ENCODE data around the gene PRR3. TPM values are rescaled to one million over a fixed set of nuclear protein-coding genes. Genes with fewer than 3 reads are reported as not detected.
A peak's percentile ranks its signal among the peaks of the same experiment; 100 is the strongest.

The PRR3 gene
- total and polyA plus RNA-seq, 2 of the 13 experiments (the other 11 are each of a cell fraction or from before 2014, with no cell fraction given), result 14.6 to 21.2 TPM

DNA sequence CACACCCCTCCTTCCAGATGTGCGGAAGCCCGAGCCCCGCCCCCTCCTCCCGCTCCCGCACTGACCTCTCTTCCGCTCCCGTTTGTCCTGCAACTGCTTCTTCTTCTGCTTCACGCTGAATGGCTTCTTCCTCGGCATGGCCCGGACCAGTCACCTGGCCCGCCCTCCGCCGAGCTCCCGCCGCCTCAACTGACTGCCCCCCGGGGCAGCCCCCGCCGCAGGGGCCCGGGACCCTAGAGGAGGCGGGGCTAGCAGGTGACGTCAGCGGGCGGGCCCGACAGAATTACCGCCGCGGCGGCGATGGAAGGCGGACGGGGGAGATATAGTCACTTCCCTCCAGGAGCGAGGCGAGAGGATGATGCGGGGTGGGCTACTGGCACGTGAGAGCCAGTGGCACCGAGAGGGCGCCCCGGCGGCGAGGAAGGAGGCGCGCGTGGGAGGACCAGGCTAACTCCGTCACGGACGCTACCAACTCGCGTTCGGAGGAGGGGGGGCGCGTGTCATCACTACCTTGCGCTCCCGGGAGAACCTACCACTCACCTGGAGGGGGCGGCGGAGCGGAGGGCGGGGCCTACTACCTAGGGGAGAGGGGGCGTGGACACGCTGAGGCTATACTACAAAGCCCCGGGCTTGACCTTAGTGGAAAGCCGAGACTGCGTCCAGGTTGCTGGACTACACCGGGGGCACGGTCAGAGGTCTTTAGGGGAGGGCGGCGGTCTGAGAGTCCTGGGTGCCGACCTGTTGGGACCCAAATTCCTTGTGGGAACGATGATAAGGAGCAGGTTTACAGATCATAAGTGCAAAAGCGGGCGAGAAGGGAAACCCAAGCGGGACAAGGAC is 809 bp upstream of the PRR3 start, which contains the start of gene GNL1 (continued):
- TF ChIP-seq, protein P1, sequence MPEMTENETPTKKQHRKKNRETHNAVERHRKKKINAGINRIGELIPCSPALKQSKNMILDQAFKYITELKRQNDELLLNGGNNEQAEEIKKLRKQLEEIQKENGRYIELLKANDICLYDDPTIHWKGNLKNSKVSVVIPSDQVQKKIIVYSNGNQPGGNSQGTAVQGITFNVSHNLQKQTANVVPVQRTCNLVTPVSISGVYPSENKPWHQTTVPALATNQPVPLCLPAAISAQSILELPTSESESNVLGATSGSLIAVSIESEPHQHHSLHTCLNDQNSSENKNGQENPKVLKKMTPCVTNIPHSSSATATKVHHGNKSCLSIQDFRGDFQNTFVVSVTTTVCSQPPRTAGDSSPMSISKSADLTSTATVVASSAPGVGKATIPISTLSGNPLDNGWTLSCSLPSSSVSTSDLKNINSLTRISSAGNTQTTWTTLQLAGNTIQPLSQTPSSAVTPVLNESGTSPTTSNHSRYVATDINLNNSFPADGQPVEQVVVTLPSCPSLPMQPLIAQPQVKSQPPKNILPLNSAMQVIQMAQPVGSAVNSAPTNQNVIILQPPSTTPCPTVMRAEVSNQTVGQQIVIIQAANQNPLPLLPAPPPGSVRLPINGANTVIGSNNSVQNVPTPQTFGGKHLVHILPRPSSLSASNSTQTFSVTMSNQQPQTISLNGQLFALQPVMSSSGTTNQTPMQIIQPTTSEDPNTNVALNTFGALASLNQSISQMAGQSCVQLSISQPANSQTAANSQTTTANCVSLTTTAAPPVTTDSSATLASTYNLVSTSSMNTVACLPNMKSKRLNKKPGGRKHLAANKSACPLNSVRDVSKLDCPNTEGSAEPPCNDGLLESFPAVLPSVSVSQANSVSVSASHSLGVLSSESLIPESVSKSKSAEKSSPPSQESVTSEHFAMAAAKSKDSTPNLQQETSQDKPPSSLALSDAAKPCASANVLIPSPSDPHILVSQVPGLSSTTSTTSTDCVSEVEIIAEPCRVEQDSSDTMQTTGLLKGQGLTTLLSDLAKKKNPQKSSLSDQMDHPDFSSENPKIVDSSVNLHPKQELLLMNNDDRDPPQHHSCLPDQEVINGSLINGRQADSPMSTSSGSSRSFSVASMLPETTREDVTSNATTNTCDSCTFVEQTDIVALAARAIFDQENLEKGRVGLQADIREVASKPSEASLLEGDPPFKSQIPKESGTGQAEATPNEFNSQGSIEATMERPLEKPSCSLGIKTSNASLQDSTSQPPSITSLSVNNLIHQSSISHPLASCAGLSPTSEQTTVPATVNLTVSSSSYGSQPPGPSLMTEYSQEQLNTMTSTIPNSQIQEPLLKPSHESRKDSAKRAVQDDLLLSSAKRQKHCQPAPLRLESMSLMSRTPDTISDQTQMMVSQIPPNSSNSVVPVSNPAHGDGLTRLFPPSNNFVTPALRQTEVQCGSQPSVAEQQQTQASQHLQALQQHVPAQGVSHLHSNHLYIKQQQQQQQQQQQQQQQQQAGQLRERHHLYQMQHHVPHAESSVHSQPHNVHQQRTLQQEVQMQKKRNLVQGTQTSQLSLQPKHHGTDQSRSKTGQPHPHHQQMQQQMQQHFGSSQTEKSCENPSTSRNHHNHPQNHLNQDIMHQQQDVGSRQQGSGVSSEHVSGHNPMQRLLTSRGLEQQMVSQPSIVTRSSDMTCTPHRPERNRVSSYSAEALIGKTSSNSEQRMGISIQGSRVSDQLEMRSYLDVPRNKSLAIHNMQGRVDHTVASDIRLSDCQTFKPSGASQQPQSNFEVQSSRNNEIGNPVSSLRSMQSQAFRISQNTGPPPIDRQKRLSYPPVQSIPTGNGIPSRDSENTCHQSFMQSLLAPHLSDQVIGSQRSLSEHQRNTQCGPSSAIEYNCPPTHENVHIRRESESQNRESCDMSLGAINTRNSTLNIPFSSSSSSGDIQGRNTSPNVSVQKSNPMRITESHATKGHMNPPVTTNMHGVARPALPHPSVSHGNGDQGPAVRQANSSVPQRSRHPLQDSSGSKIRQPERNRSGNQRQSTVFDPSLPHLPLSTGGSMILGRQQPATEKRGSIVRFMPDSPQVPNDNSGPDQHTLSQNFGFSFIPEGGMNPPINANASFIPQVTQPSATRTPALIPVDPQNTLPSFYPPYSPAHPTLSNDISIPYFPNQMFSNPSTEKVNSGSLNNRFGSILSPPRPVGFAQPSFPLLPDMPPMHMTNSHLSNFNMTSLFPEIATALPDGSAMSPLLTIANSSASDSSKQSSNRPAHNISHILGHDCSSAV (CRISPR knock-in tag; IDR thresholded peaks at IDR 0.05; ENCODE audit: borderline replicate concordance), result no peak
- TF ChIP-seq, protein P2, sequence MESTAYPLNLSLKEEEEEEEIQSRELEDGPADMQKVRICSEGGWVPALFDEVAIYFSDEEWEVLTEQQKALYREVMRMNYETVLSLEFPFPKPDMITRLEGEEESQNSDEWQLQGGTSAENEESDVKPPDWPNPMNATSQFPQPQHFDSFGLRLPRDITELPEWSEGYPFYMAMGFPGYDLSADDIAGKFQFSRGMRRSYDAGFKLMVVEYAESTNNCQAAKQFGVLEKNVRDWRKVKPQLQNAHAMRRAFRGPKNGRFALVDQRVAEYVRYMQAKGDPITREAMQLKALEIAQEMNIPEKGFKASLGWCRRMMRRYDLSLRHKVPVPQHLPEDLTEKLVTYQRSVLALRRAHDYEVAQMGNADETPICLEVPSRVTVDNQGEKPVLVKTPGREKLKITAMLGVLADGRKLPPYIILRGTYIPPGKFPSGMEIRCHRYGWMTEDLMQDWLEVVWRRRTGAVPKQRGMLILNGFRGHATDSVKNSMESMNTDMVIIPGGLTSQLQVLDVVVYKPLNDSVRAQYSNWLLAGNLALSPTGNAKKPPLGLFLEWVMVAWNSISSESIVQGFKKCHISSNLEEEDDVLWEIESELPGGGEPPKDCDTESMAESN (CRISPR knock-in tag; conservative IDR thresholded peaks at IDR 0.05), result peak; percentile 87
- TF ChIP-seq ZNF883 (CRISPR knock-in tag; IDR thresholded peaks at IDR 0.05; ENCODE audit: not compliant biosample characterization) (no peak), CHD4 (IDR thresholded peaks at IDR 0.05; ENCODE audit: borderline replicate concordance, low read length) (0 out of 2 replicates have a peak, but pooled peaks have one; percentile 58), RBAK (CRISPR knock-in tag; IDR thresholded peaks at IDR 0.05) (no peak), KLF6 (CRISPR knock-in tag; IDR thresholded peaks at IDR 0.05) (no peak), ARHGAP35 (CRISPR knock-in tag; IDR thresholded peaks at IDR 0.05; ENCODE audit: borderline replicate concordance) (no peak), POLR2G (IDR thresholded peaks at IDR 0.05; ENCODE audit: low read depth, low read length) (peak; percentile 33; the same call in 1 of the 2 replicates), ZNF329 (CRISPR knock-in tag; IDR thresholded peaks at IDR 0.05; ENCODE audit: low read depth) (no peak; the same call in 1 of the 2 replicates), IRX3 (CRISPR knock-in tag; IDR thresholded peaks at IDR 0.05; ENCODE audit: borderline replicate concordance, low read depth) (peak; percentile 83; the same call in 1 of the 2 replicates), FOXA3 (CRISPR knock-in tag; IDR thresholded peaks at IDR 0.05) (no peak), ZNF234 (CRISPR knock-in tag; conservative IDR thresholded peaks at IDR 0.05) (no peak; the same call in 1 of the 2 replicates)
- TF ChIP-seq, protein P3, sequence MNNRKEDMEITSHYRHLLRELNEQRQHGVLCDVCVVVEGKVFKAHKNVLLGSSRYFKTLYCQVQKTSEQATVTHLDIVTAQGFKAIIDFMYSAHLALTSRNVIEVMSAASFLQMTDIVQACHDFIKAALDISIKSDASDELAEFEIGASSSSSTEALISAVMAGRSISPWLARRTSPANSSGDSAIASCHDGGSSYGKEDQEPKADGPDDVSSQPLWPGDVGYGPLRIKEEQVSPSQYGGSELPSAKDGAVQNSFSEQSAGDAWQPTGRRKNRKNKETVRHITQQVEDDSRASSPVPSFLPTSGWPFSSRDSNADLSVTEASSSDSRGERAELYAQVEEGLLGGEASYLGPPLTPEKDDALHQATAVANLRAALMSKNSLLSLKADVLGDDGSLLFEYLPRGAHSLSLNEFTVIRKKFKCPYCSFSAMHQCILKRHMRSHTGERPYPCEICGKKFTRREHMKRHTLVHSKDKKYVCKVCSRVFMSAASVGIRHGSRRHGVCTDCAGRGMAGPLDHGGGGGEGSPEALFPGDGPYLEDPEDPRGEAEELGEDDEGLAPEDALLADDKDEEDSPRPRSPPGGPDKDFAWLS (CRISPR knock-in tag; IDR thresholded peaks at IDR 0.05; ENCODE audit: borderline replicate concordance), result no peak
- TF ChIP-seq, protein P4, sequence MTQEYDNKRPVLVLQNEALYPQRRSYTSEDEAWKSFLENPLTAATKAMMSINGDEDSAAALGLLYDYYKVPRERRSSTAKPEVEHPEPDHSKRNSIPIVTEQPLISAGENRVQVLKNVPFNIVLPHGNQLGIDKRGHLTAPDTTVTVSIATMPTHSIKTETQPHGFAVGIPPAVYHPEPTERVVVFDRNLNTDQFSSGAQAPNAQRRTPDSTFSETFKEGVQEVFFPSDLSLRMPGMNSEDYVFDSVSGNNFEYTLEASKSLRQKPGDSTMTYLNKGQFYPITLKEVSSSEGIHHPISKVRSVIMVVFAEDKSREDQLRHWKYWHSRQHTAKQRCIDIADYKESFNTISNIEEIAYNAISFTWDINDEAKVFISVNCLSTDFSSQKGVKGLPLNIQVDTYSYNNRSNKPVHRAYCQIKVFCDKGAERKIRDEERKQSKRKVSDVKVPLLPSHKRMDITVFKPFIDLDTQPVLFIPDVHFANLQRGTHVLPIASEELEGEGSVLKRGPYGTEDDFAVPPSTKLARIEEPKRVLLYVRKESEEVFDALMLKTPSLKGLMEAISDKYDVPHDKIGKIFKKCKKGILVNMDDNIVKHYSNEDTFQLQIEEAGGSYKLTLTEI (CRISPR knock-in tag; conservative IDR thresholded peaks at IDR 0.05), result no peak
